A172 (cell line): Measurements from ENCODE around the gene MCL1. TPM values are rescaled to one million over a fixed set of nuclear protein-coding genes. Genes with fewer than 3 reads are reported as not detected.
"Not testable (repeated sequence)": the region's sequence is repeated elsewhere in the genome, so short reads cannot be mapped to it uniquely, and the experiment has no call there.

Source experiments
- DNase-seq: peaks from one replicate; pipeline ENCODE4 v3.0.0-alpha.2; 2015; ENCODE audit warnings: low spot score
- total RNA-seq: library from RNA; depleted of rRNA; stranded (reverse); fragments of >200 nt; shearing (Covaris generic); gene quantifications from 2 replicates; pipeline ENCODE4 v1.2.3, GENCODE V29; 2014

The MCL1 gene
- total RNA-seq, 1 experiment from 2014 or later = 224 TPM

- DNase-seq = no peak
These were observed 6.3 kb downstream of the MCL1 start for GRCh38 chr1:150572918-150573647.

GRCh38 chr1:150568594-150568966, 10.8 kb downstream of the MCL1 start:
- DNase-seq = no peak

- DNase-seq = peak; percentile 98
These were observed 11.5 kb downstream of the MCL1 start for GRCh38 chr1:150567717-150568593.

GRCh38 chr1:150567341-150567716, 12.1 kb downstream of the MCL1 start:
- no peak for DNase-seq

- no peak for DNase-seq
These were observed 12.6 kb downstream of the MCL1 start for GRCh38 chr1:150566589-150567340.

GRCh38 chr1:150565240-150565991, 14.0 kb downstream of the MCL1 start:
- not testable (repeated sequence) for DNase-seq

GRCh38 chr1:150564051-150564991, 15.1 kb downstream of the MCL1 start:
- DNase-seq = peak; percentile 63

- peak; percentile 73 for DNase-seq
These were observed 15.9 kb downstream of the MCL1 start for GRCh38 chr1:150563340-150564038.

GRCh38 chr1:150562446-150563339, 16.7 kb downstream of the MCL1 start:
- DNase-seq = no peak

GRCh38 chr1:150561974-150562445, 17.4 kb downstream of the MCL1 start:
- peak; percentile 94 for DNase-seq

GRCh38 chr1:150561254-150561973, 18.0 kb downstream of the MCL1 start:
- DNase-seq = peak; percentile 99

GRCh38 chr1:150560576-150561253, 18.7 kb downstream of the MCL1 start:
- no peak for DNase-seq

GRCh38 chr1:150560011-150560438, 19.4 kb downstream of the MCL1 start:
- DNase-seq = peak; percentile 73

GRCh38 chr1:150559656-150560010, 19.8 kb downstream of the MCL1 start:
- DNase-seq = no peak

- DNase-seq = no peak
These were observed 20.4 kb downstream of the MCL1 start for GRCh38 chr1:150558761-150559655.

GRCh38 chr1:150558303-150558704, 21.1 kb downstream of the MCL1 start:
- no peak for DNase-seq
